ENCODE results near the gene NDC1. TPM values are rescaled to one million over a fixed set of nuclear protein-coding genes. Genes with fewer than 3 reads are reported as not detected.

Gene NDC1
- total RNA-seq, 2 donors from 2014 or later = 17.3 to 39.4 TPM

DNA sequence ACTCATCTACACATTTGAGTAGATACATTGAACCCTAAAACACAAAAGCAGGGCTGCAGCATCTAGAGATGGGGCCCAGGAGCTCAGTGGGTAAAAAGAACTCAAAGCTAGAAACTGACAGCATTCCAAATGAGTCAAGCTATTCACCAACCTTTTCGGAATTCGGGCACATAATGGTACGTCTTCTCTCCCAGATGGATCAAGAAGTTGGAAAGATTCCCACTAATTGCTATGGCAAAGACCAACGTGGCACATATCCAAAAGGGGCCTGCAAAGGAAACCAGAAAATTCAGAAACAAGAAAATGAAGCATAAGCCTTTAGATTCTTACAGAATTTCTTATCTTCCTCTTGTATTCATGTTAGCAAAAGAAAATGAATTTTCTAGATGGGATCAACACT, 33.1 kb upstream of the NDC1 start:
- TF ChIP-seq, protein P1, sequence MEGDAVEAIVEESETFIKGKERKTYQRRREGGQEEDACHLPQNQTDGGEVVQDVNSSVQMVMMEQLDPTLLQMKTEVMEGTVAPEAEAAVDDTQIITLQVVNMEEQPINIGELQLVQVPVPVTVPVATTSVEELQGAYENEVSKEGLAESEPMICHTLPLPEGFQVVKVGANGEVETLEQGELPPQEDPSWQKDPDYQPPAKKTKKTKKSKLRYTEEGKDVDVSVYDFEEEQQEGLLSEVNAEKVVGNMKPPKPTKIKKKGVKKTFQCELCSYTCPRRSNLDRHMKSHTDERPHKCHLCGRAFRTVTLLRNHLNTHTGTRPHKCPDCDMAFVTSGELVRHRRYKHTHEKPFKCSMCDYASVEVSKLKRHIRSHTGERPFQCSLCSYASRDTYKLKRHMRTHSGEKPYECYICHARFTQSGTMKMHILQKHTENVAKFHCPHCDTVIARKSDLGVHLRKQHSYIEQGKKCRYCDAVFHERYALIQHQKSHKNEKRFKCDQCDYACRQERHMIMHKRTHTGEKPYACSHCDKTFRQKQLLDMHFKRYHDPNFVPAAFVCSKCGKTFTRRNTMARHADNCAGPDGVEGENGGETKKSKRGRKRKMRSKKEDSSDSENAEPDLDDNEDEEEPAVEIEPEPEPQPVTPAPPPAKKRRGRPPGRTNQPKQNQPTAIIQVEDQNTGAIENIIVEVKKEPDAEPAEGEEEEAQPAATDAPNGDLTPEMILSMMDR (IDR thresholded peaks at IDR 0.05) = no peak
- no peak overlapping the region for H3K4me3 ChIP-seq
- H3K27me3 ChIP-seq = no peaks in the 10 kb centered on the region
- no peaks in the 10 kb centered on the region for H3K4me1 ChIP-seq
- no peak overlapping the region for H3K9ac ChIP-seq (ENCODE audit: low read depth in 2 of 2, low read length in 2 of 2)
- no peaks in the 10 kb centered on the region for H3K9me3 ChIP-seq
- no peak overlapping the region for H3K27ac ChIP-seq
- intact Hi-C loops (cut with DNase I) = no loop called here
- H3K36me3 ChIP-seq = peaks cover 7% of the 10 kb centered on the region
- DNase-seq = no peak

DNA sequence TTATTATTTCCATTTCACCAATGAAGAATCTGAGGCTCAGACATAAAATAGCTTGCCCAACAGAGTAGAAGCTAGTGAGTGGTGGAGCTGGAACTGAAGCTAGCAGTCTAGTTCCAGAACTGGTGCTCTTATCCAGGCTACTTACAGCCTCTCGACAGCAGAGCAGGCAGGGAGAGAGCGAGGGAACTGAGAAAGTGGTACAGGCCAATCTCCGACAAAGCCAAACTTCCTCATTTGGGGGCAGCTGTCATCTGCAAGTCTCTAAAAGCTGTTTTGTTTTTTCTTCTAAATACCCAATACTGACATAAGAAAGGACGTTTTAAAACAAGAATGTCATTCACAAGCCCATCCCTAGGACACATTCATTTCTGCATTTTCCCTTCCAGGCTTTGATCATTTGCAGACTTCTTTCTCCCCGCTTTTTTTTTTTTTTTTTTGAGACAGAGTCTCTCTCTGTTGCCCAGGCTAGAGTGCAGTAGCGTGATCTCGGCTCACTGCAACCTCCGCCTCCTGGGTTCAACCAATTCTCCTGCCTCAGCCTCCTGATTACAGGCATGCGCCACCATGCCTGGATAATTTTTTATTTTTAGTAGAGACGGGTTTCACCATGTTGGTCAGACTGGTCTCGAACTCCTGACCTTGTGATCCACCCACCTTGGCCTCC, 31.5 kb upstream of the NDC1 start:
- no peaks in the 10 kb centered on the region for H3K9me3 ChIP-seq
- peaks cover 7% of the 10 kb centered on the region for H3K36me3 ChIP-seq
- no peaks in the 10 kb centered on the region for H3K4me1 ChIP-seq
- TF ChIP-seq, protein P1 (IDR thresholded peaks at IDR 0.05) = no peak
- no peak overlapping the region for H3K4me3 ChIP-seq
- H3K27me3 ChIP-seq = no peaks in the 10 kb centered on the region
- H3K9ac ChIP-seq (ENCODE audit: low read depth in 2 of 2, low read length in 2 of 2) = no peak overlapping the region
- intact Hi-C loops (cut with DNase I) = no loop called here
- H3K27ac ChIP-seq = no peak overlapping the region
- no peak for DNase-seq

DNA sequence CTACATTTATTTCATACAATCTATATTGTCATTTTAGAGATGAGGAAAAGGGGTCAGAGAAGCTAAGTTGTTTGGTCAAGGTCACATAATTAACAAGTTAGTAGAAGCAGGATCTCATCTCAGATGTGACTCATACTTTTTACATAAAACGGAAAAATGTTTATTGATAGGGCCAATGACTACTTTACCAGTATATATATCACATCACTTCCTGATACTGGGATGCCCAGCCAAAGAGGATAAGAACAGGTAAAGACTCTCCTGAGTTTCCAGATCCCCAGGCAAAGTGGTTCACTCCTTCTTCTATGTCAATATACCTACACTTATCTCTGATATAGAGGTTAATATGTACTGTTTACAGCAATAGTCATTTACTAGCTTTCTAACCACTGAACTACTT, 30.5 kb upstream of the NDC1 start:
- Histone ChIP-seq H3K4me3 (no peak overlapping the region), H3K9ac (ENCODE audit: low read depth in 2 of 2, low read length in 2 of 2) (no peak overlapping the region), H3K9me3 (no peaks in the 10 kb centered on the region), H3K27ac (no peak overlapping the region), H3K27me3 (no peaks in the 10 kb centered on the region), H3K36me3 (peaks cover 7% of the 10 kb centered on the region), H3K4me1 (no peaks in the 10 kb centered on the region)
- no peak for DNase-seq
- TF ChIP-seq, protein P1 (IDR thresholded peaks at IDR 0.05) = no peak
- intact Hi-C loops (cut with DNase I) = no loop called here

DNA sequence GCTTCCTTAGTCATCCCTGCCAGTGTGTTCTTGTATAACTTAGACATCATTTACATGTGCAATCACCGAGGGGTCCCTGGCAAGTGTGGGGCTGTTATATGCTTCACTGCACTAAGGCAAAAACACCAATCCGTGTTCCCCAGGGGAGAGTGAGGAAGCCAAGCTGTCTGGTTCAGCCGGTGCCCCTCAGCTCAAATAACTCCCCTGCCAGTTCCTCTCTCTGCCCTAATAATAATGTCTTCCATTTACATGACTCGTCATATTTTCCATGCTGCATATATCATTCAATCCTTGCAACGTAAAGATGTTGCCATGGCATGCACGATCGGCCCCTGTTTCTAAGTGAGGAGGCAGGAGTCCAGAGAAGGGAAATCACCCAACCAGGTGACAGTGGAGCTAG, 24.4 kb upstream of the NDC1 start:
- no peaks in the 10 kb centered on the region for H3K4me1 ChIP-seq
- H3K27ac ChIP-seq = no peak overlapping the region
- intact Hi-C loops (cut with DNase I) = loop anchor here (5.0 kb wide), 1 partner anchor 90 kb away; no protein-coding TSS in a partner anchor
- TF ChIP-seq, protein P1 (IDR thresholded peaks at IDR 0.05) = no peak
- no peak for DNase-seq
- no peak overlapping the region for H3K4me3 ChIP-seq
- H3K27me3 ChIP-seq = no peaks in the 10 kb centered on the region
- no peaks in the 10 kb centered on the region for H3K9me3 ChIP-seq
- H3K36me3 ChIP-seq = peaks cover 5% of the 10 kb centered on the region
- H3K9ac ChIP-seq (ENCODE audit: low read depth in 2 of 2, low read length in 2 of 2) = no peak overlapping the region

DNA sequence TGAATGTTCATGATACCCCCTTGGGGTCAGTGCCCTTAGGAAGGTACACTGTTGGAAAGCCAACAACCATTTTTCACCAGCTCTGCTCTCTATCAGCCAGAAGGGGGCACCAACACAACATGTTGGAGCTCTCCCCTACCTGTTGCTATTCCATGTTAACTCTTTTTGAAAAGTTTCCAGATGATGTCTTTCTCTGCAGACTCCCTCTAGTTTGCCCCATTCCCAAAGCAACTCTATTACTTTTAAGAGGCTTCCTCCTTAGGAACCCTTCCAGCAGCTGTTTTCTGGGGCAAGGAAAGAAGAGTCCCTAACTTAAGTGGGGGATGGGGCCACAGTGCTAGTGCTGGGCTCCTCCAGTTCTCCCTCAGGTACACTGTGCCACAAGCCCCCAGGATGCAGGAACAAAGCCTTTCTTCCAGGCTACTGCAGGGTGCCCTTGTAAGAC, 22.9 kb upstream of the NDC1 start:
- Histone ChIP-seq H3K9me3 (no peaks in the 10 kb centered on the region), H3K27ac (no peak overlapping the region), H3K4me3 (no peak overlapping the region), H3K36me3 (peaks cover 5% of the 10 kb centered on the region), H3K4me1 (no peaks in the 10 kb centered on the region), H3K9ac (ENCODE audit: low read depth in 2 of 2, low read length in 2 of 2) (no peak overlapping the region), H3K27me3 (no peaks in the 10 kb centered on the region)
- peak; percentile 34 for DNase-seq
- intact Hi-C loops (cut with DNase I) = loop anchor here (5.0 kb wide), 1 partner anchor 91 kb away; no protein-coding TSS in a partner anchor
- TF ChIP-seq, protein P1 (IDR thresholded peaks at IDR 0.05) = peak; percentile 75

Data from colonic mucosa (tissue), 4 donors.